Measurements from ENCODE around the gene CNNM2. TPM values are rescaled to one million over a fixed set of nuclear protein-coding genes. Genes with fewer than 3 reads are reported as not detected.
"Not testable (repeated sequence)": the region's sequence is repeated elsewhere in the genome, so short reads cannot be mapped to it uniquely, and the experiment has no call there.

CNNM2 gene
- total RNA-seq, 1 donor from 2014 or later, result 12.9 TPM

DNA sequence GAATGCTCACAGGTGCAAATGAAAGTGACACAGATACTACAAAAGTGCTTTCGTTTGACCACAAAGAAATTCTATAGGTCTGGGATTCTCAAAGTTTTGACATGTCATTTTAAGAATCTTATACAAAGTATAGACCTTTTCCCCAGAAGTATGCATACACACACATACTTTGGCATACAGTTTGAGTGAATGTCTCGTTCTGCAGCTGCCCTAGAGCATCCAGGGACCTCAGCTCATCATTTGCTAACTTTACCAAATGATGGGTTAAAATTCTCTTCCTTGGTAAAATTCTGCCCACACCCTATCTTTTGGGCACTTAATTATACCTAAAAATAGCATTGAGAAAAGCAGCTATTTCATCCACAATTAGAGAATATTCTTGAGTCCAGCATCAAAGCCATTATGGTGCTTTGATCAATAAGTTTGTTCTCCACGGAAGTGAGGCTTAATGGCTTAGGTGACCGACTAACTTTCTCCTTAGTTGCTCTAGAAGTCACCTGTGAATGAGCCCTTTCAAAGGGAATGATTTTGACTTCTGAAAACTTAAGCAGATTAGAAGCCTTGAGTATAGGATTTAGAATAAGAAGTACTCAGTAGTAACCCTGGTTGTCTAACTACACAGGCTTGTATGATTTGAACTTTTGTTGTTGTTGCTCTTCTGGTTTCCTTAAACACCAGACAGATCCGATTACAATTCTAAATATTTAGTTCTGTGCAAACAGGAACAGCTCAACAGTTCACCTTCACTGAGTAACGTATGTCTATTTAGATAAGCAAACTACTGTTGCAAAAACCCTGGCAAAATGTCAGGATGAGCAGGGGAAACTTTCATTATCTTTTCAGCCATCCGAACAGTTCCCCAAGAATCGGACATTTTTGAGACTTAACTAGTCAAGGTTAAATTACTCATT lies 70.6 kb downstream of the CNNM2 start:
- DNase-seq (no peak), ATAC-seq (no peak)
- intact Hi-C loops (cut with DNase I), result no loop called here

GRCh38 chr10:102994531-102995295 lies 76.6 kb downstream of the CNNM2 start:
- intact Hi-C loops (cut with DNase I), result no loop called here

More for the DNA sequence above, 70.6 kb downstream of the CNNM2 start:
- H3K27me3 ChIP-seq, result no peaks in the 10 kb centered on the region
- H3K36me3 ChIP-seq, result no peaks in the 10 kb centered on the region
- no peak for TF ChIP-seq CTCF (IDR thresholded peaks at IDR 0.05)
- H3K4me3 ChIP-seq, result no peak overlapping the region
- H3K9me3 ChIP-seq, result no peaks in the 10 kb centered on the region
- H3K4me1 ChIP-seq, result no peaks in the 10 kb centered on the region
- no peak overlapping the region for H3K27ac ChIP-seq

GRCh38 chr10:102996876-102997275 lies 78.8 kb downstream of the CNNM2 start:
- Histone ChIP-seq H3K9me3 (no peaks in the 10 kb centered on the region), H3K27ac (no peak overlapping the region), H3K36me3 (no peaks in the 10 kb centered on the region), H3K27me3 (no peaks in the 10 kb centered on the region), H3K4me1 (no peaks in the 10 kb centered on the region), H3K4me3 (no peak overlapping the region)
- ATAC-seq (no peak), DNase-seq (no peak)
- intact Hi-C loops (cut with DNase I), result no loop called here
- no peak for TF ChIP-seq CTCF (IDR thresholded peaks at IDR 0.05)

More at GRCh38 chr10:102994531-102995295, 76.6 kb downstream of the CNNM2 start:
- TF ChIP-seq CTCF (IDR thresholded peaks at IDR 0.05), result no peak
- DNase-seq (no peak), ATAC-seq (no peak)
- Histone ChIP-seq H3K4me1 (no peaks in the 10 kb centered on the region), H3K27ac (no peak overlapping the region), H3K27me3 (no peaks in the 10 kb centered on the region), H3K36me3 (no peaks in the 10 kb centered on the region), H3K9me3 (no peaks in the 10 kb centered on the region), H3K4me3 (no peak overlapping the region)

- DNase-seq (no peak), ATAC-seq (no peak)
- Histone ChIP-seq H3K27ac (no peak overlapping the region), H3K36me3 (no peaks in the 10 kb centered on the region), H3K4me1 (no peaks in the 10 kb centered on the region), H3K9me3 (no peaks in the 10 kb centered on the region), H3K27me3 (no peaks in the 10 kb centered on the region), H3K4me3 (no peak overlapping the region)
- intact Hi-C loops (cut with DNase I), result no loop called here
- no peak for TF ChIP-seq CTCF (IDR thresholded peaks at IDR 0.05)
These were observed 79.9 kb downstream of the CNNM2 start for GRCh38 chr10:102997998-102998397.

DNA sequence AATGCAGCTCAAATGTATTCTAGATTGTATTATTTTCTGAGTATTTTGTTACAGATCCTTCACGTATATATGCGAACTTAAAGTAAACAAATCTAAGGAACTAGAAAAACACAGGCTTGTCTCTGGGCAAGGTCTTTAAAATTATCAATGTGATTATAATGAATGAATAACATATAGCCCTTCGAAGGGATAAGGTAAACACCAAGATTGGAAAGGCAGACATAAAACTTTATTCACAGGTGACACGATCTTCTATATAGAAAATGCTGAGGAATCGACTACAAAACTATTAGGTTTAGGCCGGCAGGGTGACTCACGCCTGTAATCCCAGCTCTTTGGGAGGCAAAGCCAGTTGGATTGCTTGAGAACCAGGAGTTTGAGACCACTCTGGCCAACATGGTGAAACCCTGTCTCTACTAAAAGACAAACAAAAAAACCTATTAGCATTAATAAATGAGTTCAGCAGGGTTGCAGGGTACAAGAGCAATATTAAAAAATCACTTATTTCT lies 80.4 kb downstream of the CNNM2 start:
- intact Hi-C loops (cut with DNase I), result no loop called here
- DNase-seq (no peak), ATAC-seq (no peak)
- Histone ChIP-seq H3K27ac (no peak overlapping the region), H3K36me3 (no peaks in the 10 kb centered on the region), H3K27me3 (no peaks in the 10 kb centered on the region), H3K4me1 (no peaks in the 10 kb centered on the region), H3K4me3 (no peak overlapping the region), H3K9me3 (no peaks in the 10 kb centered on the region)
- no peak for TF ChIP-seq CTCF (IDR thresholded peaks at IDR 0.05)

DNA sequence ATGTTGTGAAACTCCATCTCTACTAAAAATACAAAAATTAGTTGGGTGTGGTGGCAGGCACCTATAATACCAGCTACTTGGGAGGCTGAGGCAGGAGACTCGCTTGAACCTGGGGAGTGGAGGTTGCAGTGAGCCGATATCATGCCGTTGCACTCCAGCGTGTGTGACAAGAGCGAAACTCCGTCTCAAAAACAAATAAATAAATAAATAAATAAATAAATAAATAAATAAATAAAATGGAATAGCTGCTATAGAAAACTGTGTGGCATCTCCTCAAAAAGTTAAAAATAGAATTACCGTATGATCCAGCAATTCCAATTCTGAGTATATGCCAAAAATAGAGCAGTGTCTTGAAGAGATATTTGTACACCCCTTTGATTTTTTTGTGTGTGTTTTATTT lies 82.0 kb downstream of the CNNM2 start:
- H3K4me3 ChIP-seq; H3K27ac ChIP-seq; H3K4me1 ChIP-seq; DNase-seq; intact Hi-C loops (cut with DNase I); H3K9me3 ChIP-seq; H3K27me3 ChIP-seq; H3K36me3 ChIP-seq; ATAC-seq: not testable (repeated sequence)
